ENCODE data around the gene NAA60. TPM values are rescaled to one million over a fixed set of nuclear protein-coding genes. Genes with fewer than 3 reads are reported as not detected.
A peak's percentile ranks its signal among the peaks of the same experiment; 100 is the strongest.

Gene NAA60
- total and polyA plus RNA-seq, 5 experiments from 2014 or later = 36.9 to 74.4 (median 56.1) TPM

DNA sequence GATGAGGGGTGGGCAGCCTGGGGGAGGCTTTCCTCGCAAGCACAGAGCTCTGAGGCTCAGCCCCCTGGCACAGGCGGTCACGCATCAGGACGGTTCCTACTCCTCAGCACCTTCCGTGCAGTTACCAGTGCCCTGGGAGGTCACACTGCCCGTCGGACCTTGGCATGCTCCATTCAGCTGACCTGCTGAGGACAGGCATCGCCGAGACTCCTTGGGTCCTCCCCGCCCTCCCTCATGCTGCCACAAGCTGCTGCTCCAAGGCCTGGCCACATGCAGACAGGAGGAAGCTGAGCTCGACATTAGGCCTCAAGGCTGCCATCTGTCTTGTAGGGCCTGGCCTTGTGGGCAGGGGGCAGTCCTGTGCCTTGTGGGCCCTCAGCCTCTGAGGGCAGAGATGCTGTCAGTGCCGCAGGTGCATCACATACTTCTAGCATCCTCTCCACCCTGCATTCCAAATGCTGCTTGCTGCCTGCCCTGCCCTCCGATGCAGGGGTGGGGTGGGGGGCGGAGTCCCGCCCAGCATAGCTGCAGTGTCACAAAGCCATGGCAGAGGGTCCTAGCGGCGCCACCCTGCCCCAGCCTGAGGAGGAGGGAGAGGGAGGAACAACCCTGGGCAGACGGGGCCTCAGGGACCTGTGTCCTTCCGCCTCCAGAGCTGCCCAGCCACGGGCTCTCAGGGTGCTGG is 42.5 kb downstream of the NAA60 start:
- Mint-ChIP-seq H3K9me3 (no peaks in the 10 kb centered on the region), H3K27ac (peak overlapping the region in 1 of 10 donors; percentile 52), H3K36me3 (peaks cover 0 to 48% (median 6%) of the 10 kb centered on the region in 3 donors), H3K4me3 (no peak overlapping the region), H3K4me1 (peaks cover 0 to 8% (median 3%) of the 10 kb centered on the region in 4 donors), H3K27me3 (no peaks in the 10 kb centered on the region)
- peak; percentile 32 to 39 for ATAC-seq
- POLR2A ChIA-PET = interaction anchor here (0.7 to 1.9 kb wide), 3 partner anchors 13 to 25 kb away, joined by 3 to 7 read pairs (median 4); no protein-coding TSS in a partner anchor
- DNase-seq = no peak

DNA sequence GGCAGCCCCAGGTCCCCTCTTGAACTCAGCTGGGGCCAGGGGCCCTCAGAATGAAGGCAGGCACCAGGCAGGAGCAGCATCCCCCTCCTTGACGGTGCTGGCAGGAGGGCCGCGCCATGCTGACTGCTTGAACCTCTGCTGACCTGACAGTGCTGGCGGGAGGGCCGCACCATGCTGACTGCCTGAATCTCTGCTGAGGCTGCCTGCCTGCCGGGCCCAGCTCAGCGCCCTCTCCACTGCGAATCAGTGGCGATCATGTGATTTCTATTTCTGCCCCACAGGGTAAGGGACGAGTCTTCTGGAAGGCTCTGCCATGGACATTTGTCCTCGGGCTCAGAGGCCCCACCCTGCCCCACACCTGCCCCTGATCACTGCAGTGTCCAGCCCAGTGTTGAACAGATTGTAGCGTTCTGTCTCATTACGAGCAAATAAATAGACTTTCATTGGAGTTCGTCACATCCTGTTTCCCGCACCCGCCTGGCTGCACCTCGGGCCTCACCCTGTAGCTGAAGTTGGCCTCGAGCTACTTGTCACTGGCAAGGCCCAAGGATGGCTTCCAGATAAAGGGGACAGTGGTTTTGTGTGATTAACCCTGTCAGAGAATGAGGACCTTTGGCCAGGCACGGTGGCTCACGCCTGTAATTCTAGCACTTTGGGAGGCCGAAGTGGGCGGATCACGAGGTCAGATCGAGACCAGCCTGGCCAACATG is 43.2 kb downstream of the NAA60 start:
- Mint-ChIP-seq H3K4me1 (peaks cover 4 to 11% (median 6%) of the 10 kb centered on the region in 4 donors), H3K9me3 (no peaks in the 10 kb centered on the region), H3K36me3 (peaks cover 0 to 41% (median 6%) of the 10 kb centered on the region in 3 donors), H3K27ac (peak overlapping the region in 1 of 10 donors; percentile 5), H3K27me3 (no peaks in the 10 kb centered on the region), H3K4me3 (no peak overlapping the region)
- ATAC-seq (no peak), DNase-seq (no peak)
- POLR2A ChIA-PET = interaction anchor here (0.7 to 1.9 kb wide), 2 partner anchors 12 to 23 kb away, joined by 4 to 7 read pairs; no protein-coding TSS in a partner anchor

DNA sequence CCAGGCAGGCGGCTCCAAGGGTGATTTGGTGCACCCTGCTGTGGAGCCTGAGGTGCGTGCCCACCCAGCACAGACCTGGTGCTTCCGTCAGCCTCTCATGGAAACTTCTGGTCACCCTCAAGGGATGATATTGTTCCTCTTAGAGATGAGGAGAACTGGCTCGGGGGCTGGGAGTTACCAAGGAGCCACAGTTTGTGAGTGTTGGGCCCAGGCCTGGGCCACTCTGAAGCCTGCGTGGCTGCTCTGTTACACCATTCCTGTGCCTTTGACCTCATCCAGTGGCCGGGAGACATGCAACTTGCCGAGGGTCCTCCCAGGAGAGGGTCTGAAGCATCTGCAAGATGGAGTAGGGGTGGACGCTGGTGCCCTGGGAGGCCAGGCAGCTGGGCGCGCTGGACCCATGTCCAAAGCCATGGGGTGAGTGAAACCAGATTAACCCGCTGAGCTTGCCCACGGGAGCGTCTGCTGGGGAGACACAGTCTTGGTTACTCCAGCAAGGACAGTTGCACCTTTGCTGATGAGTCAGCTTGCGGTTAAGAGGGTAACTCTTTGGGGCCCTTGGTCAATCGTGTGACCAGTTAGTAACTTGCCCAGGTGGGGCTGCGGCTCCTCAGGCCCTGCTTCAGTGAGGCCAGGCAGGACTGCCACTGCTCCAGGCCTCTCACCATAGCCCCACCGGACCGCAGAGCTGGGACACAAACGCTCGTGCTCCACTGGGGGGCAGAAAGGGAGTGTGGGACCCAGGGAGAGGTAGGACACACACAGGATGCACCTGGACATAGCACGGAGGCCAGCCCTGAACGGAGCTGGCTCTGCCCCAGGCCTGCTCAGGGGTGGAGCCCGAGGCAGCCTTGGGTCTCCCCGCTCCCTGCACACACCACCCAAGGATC is 44.3 kb downstream of the NAA60 start:
- POLR2A ChIA-PET = no interaction called here
- peaks cover 0 to 30% (median under 1%) of the 10 kb centered on the region in 3 donors for H3K36me3 Mint-ChIP-seq

DNA sequence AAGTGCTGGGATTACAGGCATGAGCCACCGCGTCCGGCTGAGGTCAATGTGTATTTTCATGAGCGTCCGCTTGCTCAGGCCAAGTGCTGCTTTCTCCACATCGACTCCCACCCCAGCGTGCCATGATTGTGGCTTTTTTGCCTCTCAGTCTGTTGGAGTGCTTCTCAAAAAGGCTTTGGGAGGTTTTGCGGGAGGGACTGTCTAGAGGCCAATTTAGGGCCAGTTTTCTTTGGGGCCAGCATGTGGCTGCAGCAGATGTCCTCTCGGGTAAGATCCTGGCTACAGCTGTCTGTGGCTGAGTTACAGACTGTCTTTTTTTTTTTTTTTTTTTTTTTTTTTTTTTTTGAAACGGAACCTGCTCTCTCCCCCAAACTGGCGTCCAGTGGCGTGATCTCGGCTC is 45.3 kb downstream of the NAA60 start:
- DNase-seq (no peak), ATAC-seq (no peak)
- Mint-ChIP-seq H3K36me3 (peaks cover 0 to 20% (median 0%) of the 10 kb centered on the region in 3 donors), H3K27me3 (no peaks in the 10 kb centered on the region), H3K4me3 (no peak overlapping the region), H3K9me3 (no peaks in the 10 kb centered on the region), H3K27ac (peak overlapping the region in 1 of 10 donors; percentile 72), H3K4me1 (peaks cover 4 to 9% (median 6%) of the 10 kb centered on the region in 4 donors)
- POLR2A ChIA-PET = no interaction called here

More for the DNA sequence above, 44.3 kb downstream of the NAA60 start:
- H3K4me1 Mint-ChIP-seq = peaks cover 4 to 10% (median 8%) of the 10 kb centered on the region in 4 donors
- H3K27me3 Mint-ChIP-seq = no peaks in the 10 kb centered on the region
- no peak overlapping the region for H3K4me3 Mint-ChIP-seq
- H3K9me3 Mint-ChIP-seq = no peaks in the 10 kb centered on the region
- peak overlapping the region in 2 of 10 donors; percentile 72 to 75 for H3K27ac Mint-ChIP-seq
- ATAC-seq (no peak), DNase-seq (no peak)

DNA sequence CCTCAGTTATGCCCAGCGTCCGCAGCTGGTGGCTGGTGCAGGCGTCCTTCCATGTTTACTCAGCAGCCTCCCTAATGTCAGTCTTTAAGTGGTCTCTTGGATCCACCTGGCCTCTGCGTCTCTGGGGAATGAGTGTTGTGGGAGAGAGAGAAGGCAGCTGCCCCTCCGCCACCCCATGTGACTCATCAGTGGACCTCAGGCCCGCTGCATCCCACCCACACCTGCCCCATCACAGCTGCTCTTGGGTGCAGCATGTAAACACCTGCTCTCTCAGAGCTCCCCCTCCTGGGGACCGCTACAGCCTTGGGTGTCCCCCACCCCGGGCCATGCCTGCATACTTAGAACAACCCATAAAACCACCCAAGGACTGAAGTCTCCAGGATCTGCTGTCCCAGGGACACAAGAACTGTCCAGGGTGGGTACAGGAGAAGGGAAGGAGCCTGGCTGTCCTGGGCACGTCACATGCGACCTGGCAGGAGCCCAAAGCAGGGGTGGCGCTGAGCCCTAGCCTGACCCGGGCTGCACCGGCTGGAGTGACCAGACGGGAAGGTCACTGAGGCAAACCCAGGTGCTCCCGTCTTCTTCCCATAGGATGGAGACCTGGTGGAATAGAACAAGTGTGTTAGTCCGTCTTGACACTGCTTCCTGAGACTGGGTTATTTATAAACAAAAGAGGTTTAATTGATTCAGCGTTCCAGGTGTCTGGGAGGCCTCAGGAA is 47.6 kb downstream of the NAA60 start:
- Mint-ChIP-seq H3K27me3 (no peaks in the 10 kb centered on the region), H3K27ac (peak overlapping the region in 5 of 10 donors; percentile 38 to 92 (median 87)), H3K9me3 (no peaks in the 10 kb centered on the region), H3K4me3 (no peak overlapping the region), H3K4me1 (peaks cover 4 to 9% (median 6%) of the 10 kb centered on the region in 4 donors), H3K36me3 (peaks cover 0 to 5% (median 0%) of the 10 kb centered on the region in 3 donors)
- POLR2A ChIA-PET = interaction anchor here (0.7 to 1.2 kb wide), 4 partner anchors 9 to 199 kb away, joined by 3 to 8 read pairs (median 4); no protein-coding TSS in a partner anchor
- ATAC-seq = peak in 1 of 2 donors; percentile 29
- DNase-seq = no peak

DNA sequence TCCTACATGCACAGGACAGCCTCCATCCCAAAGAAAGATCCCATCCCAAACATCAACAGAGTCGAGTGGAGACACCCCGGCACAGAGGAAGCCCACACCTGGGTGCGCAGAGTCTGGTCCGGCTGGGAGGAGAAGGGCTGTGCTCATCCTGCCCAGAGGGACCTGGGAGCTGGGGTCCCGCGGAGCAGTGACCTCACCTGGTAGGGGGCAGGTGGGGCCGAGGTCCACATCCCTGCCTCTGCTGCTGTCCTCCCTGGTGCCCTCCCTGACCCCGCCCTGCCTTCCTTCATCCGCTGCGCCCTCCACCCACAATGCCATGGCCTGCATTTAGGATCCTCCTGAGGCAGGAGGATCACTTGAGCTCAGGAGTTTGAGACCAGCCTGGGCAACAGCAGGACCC is 48.9 kb downstream of the NAA60 start:
- H3K9me3 Mint-ChIP-seq = no peaks in the 10 kb centered on the region
- H3K4me1 Mint-ChIP-seq = peaks cover 4 to 9% (median 6%) of the 10 kb centered on the region in 4 donors
- ATAC-seq (no peak), DNase-seq (no peak)
- peak overlapping the region in 1 of 10 donors; percentile 62 for H3K27ac Mint-ChIP-seq
- H3K27me3 Mint-ChIP-seq = no peaks in the 10 kb centered on the region
- no peaks in the 10 kb centered on the region for H3K36me3 Mint-ChIP-seq
- POLR2A ChIA-PET = interaction anchor here (0.7 kb wide), 1 partner anchor 23 kb away, joined by 3 read pairs; no protein-coding TSS in a partner anchor
- H3K4me3 Mint-ChIP-seq = no peak overlapping the region

DNA sequence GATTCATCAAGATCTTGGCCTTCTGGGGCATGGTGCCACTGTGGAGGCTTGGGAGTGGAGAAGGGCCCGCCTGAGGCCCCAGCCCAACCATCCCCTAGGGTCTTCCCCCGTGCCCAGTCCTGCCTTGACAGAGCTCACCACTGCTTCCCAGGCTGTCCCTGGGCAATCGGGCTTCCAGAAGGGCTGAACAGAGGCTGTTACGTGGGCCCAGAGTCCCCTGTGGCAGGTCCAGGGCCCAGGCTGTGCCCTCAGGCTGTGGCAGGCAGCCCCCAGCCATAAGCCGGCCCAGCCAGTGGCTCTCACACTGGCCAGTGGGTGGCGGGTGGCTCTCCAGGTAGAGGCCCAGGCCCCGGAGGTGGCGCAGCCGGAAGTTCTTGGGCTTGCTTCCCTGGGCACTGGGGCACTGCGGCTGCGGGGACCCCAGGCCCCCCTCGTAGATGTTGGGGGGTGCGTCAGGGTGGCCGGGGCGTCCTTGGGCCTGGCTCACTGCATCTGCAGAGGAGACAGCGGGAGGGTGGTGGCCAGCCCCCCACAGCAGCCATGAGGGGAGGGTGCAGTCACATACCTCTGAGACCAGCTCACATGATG is 51.0 kb downstream of the NAA60 start:
- Mint-ChIP-seq H3K36me3 (no peaks in the 10 kb centered on the region), H3K4me1 (peaks cover 6 to 10% (median 9%) of the 10 kb centered on the region in 4 donors), H3K27me3 (no peaks in the 10 kb centered on the region), H3K4me3 (no peak overlapping the region), H3K9me3 (no peaks in the 10 kb centered on the region), H3K27ac (no peak overlapping the region)
- no peak for DNase-seq
- ATAC-seq = no peak
- POLR2A ChIA-PET = no interaction called here

DNA sequence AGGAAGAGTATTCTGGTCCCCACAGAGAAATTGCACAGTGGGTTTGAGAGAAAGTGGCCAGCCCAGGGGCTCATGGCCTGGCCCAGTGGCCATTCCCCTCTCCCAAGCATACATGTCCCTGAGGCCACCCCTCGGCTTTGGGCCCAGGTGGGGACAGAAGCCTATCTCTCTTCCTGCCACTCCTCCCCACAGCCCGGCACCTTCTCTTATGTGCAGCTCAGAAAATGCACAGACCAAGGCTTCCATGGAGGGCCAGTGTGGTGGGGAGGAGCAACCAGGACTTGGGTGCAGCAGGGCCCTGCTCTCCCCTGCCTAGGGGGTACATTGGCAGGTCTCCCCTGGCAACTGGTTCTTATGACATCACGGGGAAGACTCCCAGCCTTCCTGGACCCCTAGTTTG is 51.7 kb downstream of the NAA60 start, which contains the start of gene C16orf90:
Gene C16orf90, minus strand, starts transcription at position 314 of the 400 bp plus-strand sequence. Its CDS starts 68 bp downstream, at position 246.
- H3K9me3 Mint-ChIP-seq = no peaks in the 10 kb centered on the region
- ATAC-seq (no peak), DNase-seq (no peak)
- H3K4me1 Mint-ChIP-seq = peaks cover 10 to 17% (median 14%) of the 10 kb centered on the region in 4 donors
- H3K36me3 Mint-ChIP-seq = no peaks in the 10 kb centered on the region
- H3K27ac Mint-ChIP-seq = peak within 1 kb of the TSS in 2 of 10 donors; percentile 25 to 74
- no peak within 1 kb of the TSS for H3K4me3 Mint-ChIP-seq
- no peaks in the 10 kb centered on the region for H3K27me3 Mint-ChIP-seq
- POLR2A ChIA-PET = interaction anchor here (0.5 to 0.6 kb wide), 2 partner anchors 14 to 50 kb away, joined by 3 read pairs; no protein-coding TSS in a partner anchor

DNA sequence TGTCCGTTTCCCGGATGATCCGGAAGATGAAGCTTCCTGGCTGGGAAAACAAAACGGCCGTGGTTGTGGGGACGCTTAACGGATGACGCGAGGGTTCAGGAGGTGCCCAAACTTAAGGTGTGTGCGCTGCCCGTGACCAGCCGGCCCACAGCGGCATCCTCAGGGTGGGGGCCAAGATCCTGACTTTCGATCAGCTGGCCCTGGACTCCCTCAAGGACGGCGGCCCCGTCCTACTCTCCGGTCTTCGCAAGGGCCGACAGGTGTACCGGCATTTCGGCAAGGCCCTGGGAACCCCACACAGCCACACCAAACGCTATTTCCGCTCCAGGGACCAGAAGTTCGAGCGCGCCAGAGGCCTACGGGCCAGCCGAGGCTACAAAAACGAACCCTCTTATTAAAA is 52.9 kb downstream of the NAA60 start:
- POLR2A ChIA-PET = interaction anchor here (0.7 kb wide), 1 partner anchor 234 kb away, joined by 3 read pairs; no protein-coding TSS in a partner anchor
- H3K4me3 Mint-ChIP-seq = no peak overlapping the region
- H3K4me1 Mint-ChIP-seq = peaks cover 15 to 24% (median 21%) of the 10 kb centered on the region in 4 donors
- peaks cover 0 to 2% (median 0%) of the 10 kb centered on the region in 5 donors for H3K27me3 Mint-ChIP-seq
- DNase-seq = no peak
- H3K27ac Mint-ChIP-seq = no peak overlapping the region
- H3K9me3 Mint-ChIP-seq = no peaks in the 10 kb centered on the region
- ATAC-seq = no peak
- no peaks in the 10 kb centered on the region for H3K36me3 Mint-ChIP-seq

DNA sequence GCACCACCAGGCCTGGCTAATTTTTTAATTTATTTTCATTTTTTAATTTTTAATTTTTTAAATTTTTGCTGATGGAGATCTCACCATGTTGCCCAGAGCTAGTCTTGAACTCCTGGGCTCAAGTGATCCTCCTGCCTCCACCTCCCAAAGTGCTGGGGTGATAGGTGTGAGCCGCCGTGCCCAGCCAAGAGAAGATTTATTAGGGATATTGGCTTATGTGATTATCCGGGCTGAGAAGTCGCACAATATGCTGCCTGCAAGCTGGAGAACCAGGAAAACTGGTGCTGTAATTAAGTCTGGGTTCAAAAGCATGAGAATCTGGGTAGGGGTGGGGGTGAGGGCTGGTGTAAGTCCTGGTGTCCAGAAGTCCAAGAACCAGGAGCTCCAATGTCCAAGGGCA is 54.3 kb downstream of the NAA60 start:
- Mint-ChIP-seq H3K27ac (peak overlapping the region in 6 of 10 donors; percentile 8 to 75 (median 52)), H3K4me1 (peaks cover 18 to 35% (median 31%) of the 10 kb centered on the region in 4 donors), H3K27me3 (peaks cover 0 to 2% (median 0%) of the 10 kb centered on the region in 5 donors), H3K4me3 (no peak overlapping the region), H3K9me3 (no peaks in the 10 kb centered on the region), H3K36me3 (no peaks in the 10 kb centered on the region)
- POLR2A ChIA-PET = interaction anchor here (0.6 kb wide), 2 partner anchors 95 to 916 kb away, joined by 3 to 4 read pairs; no protein-coding TSS in a partner anchor
- ATAC-seq (no peak), DNase-seq (no peak)

DNA sequence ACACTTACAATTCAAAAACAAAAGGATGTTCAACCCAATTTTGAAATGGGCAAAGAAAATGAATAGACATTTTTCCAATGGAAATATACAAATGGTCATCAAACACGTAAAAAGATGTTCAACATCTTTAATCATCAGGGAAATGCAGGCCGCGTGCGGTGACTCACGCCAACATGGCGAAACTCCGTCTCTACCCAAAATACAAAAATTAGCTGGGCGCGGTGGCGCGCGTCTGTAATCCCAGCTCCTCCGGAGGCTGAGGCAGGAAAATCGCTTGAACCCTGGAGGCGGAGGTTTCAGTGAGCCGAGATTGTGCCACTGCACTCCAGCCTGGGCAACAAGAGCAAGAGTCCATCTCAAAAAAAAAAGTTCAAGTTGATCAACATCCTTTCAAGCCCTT is 55.5 kb downstream of the NAA60 start:
- ATAC-seq = no peak
- peaks cover 22 to 47% (median 41%) of the 10 kb centered on the region in 4 donors for H3K4me1 Mint-ChIP-seq
- H3K4me3 Mint-ChIP-seq = peak overlapping the region in 1 of 10 donors; percentile 36
- H3K36me3 Mint-ChIP-seq = no peaks in the 10 kb centered on the region
- no peak for DNase-seq
- POLR2A ChIA-PET = interaction anchor here (0.6 to 3.9 kb wide), 8 partner anchors 11 to 770 kb away, joined by 3 to 27 read pairs (median 7); partner anchors contain the start of genes NAA60, ZNF174, ZNF597 and ZSCAN32
- no peaks in the 10 kb centered on the region for H3K9me3 Mint-ChIP-seq
- H3K27me3 Mint-ChIP-seq = peaks cover 0 to 2% (median 0%) of the 10 kb centered on the region in 5 donors
- peak overlapping the region in 5 of 10 donors; percentile 29 to 98 (median 85) for H3K27ac Mint-ChIP-seq
